RWPE1 (cell line): ENCODE measurements around the gene SORBS1.

Experiments used
- CTCF ChIA-PET: fragments of 350-600 bp; sonication (Branson Sonifier 250); formaldehyde crosslinking; extraction: SDS; loops from one replicate; lab custom pipeline; 2021; lab: Yijun Ruan, JAX
- POLR2A ChIA-PET: fragments of 400-600 bp; formaldehyde crosslinking; extraction: SDS; loops from one replicate; lab custom pipeline; 2020; ENCODE audit warnings: antibody characterized with exemption; ENCODE audit not compliant: low non-redundant PET; lab: Yijun Ruan, JAX
- DNase-seq: peaks from one replicate; pipeline ENCODE4 v3.0.0; 2012; ENCODE audit warnings: low spot score
- H3K27ac ChIP-seq: fragments of 450-650 bp; 2 replicates; pipeline ENCODE4 v1.5.1; 2017
- TF ChIP-seq, protein P1 (sequence below): fragments of 450-650 bp; conservative IDR thresholded peaks from 2 replicates; pipeline ENCODE4 v1.5.1; 2017; ENCODE audit warnings: low read depth, mild to moderate bottlenecking

SORBS1 gene

DNA sequence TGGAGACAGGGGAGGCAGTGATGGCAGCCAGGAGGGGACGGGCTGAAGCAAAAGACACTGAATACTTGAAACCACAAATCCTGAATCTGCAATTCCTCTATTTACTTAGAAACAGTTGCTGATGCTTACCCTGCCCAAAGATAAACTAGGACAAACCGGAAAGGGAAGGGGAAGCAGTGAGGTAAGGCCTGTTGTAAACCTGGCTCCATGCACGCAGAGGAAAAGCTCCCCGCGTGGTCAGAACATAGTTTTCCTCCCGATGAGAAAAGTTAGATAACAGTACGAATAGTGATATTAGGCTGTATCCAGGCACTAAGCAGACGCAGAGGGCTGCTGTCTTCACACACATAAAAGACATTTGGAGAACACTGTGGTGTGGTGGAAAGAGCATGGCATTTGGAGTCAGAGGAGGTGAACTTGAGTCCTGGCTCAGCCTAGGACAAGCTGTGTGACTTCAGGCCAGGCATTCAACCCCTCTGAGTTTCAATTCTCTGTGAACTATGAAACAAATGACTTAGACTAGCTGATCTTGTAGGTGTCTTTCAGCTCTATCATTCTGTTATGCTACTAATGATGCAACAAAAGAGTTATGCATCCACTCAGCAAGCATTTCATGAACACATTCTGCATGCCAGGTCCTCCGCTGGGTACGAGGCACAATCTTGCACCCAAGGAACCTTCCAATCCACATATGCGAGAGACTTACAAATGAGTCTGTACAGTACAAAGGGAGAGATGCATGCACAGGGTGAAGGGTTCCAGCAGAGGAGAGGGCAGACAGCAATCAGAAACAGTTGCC lies 80.9 kb downstream of the SORBS1 start:
- DNase-seq = no peak
- TF ChIP-seq, protein P1, sequence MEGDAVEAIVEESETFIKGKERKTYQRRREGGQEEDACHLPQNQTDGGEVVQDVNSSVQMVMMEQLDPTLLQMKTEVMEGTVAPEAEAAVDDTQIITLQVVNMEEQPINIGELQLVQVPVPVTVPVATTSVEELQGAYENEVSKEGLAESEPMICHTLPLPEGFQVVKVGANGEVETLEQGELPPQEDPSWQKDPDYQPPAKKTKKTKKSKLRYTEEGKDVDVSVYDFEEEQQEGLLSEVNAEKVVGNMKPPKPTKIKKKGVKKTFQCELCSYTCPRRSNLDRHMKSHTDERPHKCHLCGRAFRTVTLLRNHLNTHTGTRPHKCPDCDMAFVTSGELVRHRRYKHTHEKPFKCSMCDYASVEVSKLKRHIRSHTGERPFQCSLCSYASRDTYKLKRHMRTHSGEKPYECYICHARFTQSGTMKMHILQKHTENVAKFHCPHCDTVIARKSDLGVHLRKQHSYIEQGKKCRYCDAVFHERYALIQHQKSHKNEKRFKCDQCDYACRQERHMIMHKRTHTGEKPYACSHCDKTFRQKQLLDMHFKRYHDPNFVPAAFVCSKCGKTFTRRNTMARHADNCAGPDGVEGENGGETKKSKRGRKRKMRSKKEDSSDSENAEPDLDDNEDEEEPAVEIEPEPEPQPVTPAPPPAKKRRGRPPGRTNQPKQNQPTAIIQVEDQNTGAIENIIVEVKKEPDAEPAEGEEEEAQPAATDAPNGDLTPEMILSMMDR = no peak
- H3K27ac ChIP-seq = no peak overlapping the region
- POLR2A ChIA-PET = no interaction called here
- CTCF ChIA-PET = no interaction called here

GRCh38 chr10:95478935-95479334 lies 82.2 kb downstream of the SORBS1 start:
- POLR2A ChIA-PET = no interaction called here
- CTCF ChIA-PET = no interaction called here
- TF ChIP-seq, protein P1 = no peak
- H3K27ac ChIP-seq = no peak overlapping the region
- no peak for DNase-seq

GRCh38 chr10:95478185-95478584 lies 83.0 kb downstream of the SORBS1 start:
- POLR2A ChIA-PET = no interaction called here
- CTCF ChIA-PET = no interaction called here
- TF ChIP-seq, protein P1 = no peak
- no peak for DNase-seq
- no peak overlapping the region for H3K27ac ChIP-seq

DNA sequence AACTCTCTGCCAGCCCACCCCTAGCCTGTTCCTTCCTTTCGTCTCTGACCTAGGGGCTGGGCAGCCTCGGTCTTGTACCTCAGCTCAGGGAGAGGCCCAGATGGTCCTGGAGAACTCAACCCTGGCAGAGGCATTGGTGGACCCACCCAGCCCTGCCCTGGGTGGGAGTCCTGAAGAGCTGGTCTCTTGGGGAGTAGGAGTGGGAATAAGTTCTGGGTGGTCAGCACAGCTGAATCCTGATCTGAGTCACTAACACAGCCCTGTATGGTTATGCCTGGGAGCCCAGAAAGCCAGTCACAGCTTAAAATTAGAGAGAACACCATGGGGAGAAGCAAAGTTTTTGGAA lies 84.0 kb downstream of the SORBS1 start:
- ChIA-PET POLR2A (no interaction called here), CTCF (interaction anchor here (0.6 kb wide), 2 partner anchors 11 to 542 kb away, joined by 3 read pairs; no protein-coding TSS in a partner anchor)
- TF ChIP-seq, protein P1 = no peak
- H3K27ac ChIP-seq = no peak overlapping the region
- DNase-seq = no peak

GRCh38 chr10:95476469-95477174 lies 84.5 kb downstream of the SORBS1 start:
- POLR2A ChIA-PET = no interaction called here
- H3K27ac ChIP-seq = no peak overlapping the region
- CTCF ChIA-PET = interaction anchor here (0.6 kb wide), 1 partner anchor 11 kb away, joined by 3 read pairs; no protein-coding TSS in a partner anchor
- TF ChIP-seq, protein P1 = no peak
- no peak for DNase-seq

GRCh38 chr10:95475827-95476468 lies 85.2 kb downstream of the SORBS1 start:
- ChIA-PET CTCF (no interaction called here), POLR2A (no interaction called here)
- DNase-seq = no peak
- TF ChIP-seq, protein P1 = no peak
- H3K27ac ChIP-seq = no peak overlapping the region
